H9 (cell line): ENCODE measurements around the gene CHST8. TPM values are rescaled to one million over a fixed set of nuclear protein-coding genes. Genes with fewer than 3 reads are reported as not detected.

Experiments used
- DNase-seq: peaks from one replicate; pipeline ENCODE4 v3.0.0-alpha.2; 2017
- H2AFZ ChIP-seq: one replicate; pipeline ENCODE4 v1.6.1; 2013; ENCODE audit warnings: mild to moderate bottlenecking, low read length, control low read depth, moderate library complexity
- H2AK5ac ChIP-seq: 2 replicates; pipeline ENCODE4 v1.6.1; 2013; ENCODE audit warnings: low read length, control low read depth, mixed read lengths; ENCODE audit not compliant: insufficient read length
- H2BK120ac ChIP-seq: one replicate; pipeline ENCODE4 v1.6.1; 2013; ENCODE audit warnings: low read depth, mild to moderate bottlenecking, low read length, control low read depth, inconsistent platforms; ENCODE audit not compliant: poor library complexity, severe bottlenecking
- H2BK12ac ChIP-seq: 2 replicates; pipeline ENCODE4 v1.6.1; 2013; ENCODE audit warnings: low read length, control low read depth, mixed read lengths, low read depth; ENCODE audit not compliant: insufficient read length
- H2BK15ac ChIP-seq: 2 replicates; pipeline ENCODE4 v1.6.1; 2013; ENCODE audit warnings: low read depth, low read length, control low read depth
- H2BK20ac ChIP-seq: one replicate; pipeline ENCODE4 v1.6.1; 2013; ENCODE audit warnings: low read depth, mild to moderate bottlenecking, low read length, control low read depth, inconsistent platforms; ENCODE audit not compliant: poor library complexity, severe bottlenecking
- H2BK5ac ChIP-seq: 2 replicates; pipeline ENCODE4 v1.6.1; 2013; ENCODE audit warnings: low read length, control low read depth, mixed read lengths; ENCODE audit not compliant: insufficient read length
- H3K14ac ChIP-seq: 2 replicates; pipeline ENCODE4 v1.6.1; 2013; ENCODE audit warnings: low read length, control low read depth; ENCODE audit not compliant: insufficient read depth
- H3K18ac ChIP-seq: 2 replicates; pipeline ENCODE4 v1.6.1; 2013; ENCODE audit warnings: low read depth, mild to moderate bottlenecking, mixed read lengths, low read length, control low read depth; ENCODE audit not compliant: insufficient read length
- H3K23ac ChIP-seq: 2 replicates; pipeline ENCODE4 v1.6.1; 2013; ENCODE audit warnings: low read length, control low read depth, mixed read lengths, low read depth; ENCODE audit not compliant: insufficient read length
- H3K23me2 ChIP-seq: 2 replicates; pipeline ENCODE4 v1.6.1; 2013; ENCODE audit warnings: low read depth, mild to moderate bottlenecking, mixed read lengths, low read length, control low read depth; ENCODE audit not compliant: insufficient read length, poor library complexity, severe bottlenecking
- H3K27ac ChIP-seq: 2 replicates; pipeline ENCODE4 v1.5.1; 2013; ENCODE audit warnings: low read length, control low read depth, mixed read lengths, low read depth; ENCODE audit not compliant: insufficient read length
- H3K27me3 ChIP-seq: 2 replicates; pipeline ENCODE4 v1.6.1; 2013; ENCODE audit warnings: low read length, control low read depth, inconsistent platforms; ENCODE audit not compliant: insufficient read depth
- H3K4ac ChIP-seq: 2 replicates; pipeline ENCODE4 v1.6.1; 2013; ENCODE audit warnings: low read depth, mild to moderate bottlenecking, control low read depth, inconsistent platforms, low read length, moderate library complexity
- H3K4me1 ChIP-seq: 2 replicates; pipeline ENCODE4 v1.6.1; 2013; ENCODE audit warnings: low read length, control low read depth, inconsistent platforms; ENCODE audit not compliant: insufficient read depth
- H3K4me2 ChIP-seq: 2 replicates; pipeline ENCODE4 v1.6.1; 2013; ENCODE audit warnings: low read length, control low read depth, mixed read lengths; ENCODE audit not compliant: insufficient read length, insufficient read depth
- H3K56ac ChIP-seq: 2 replicates; pipeline ENCODE4 v1.6.1; 2013; ENCODE audit warnings: low read depth, mild to moderate bottlenecking, mixed read lengths, low read length, control low read depth; ENCODE audit not compliant: insufficient read length
- H3K79me1 ChIP-seq: 2 replicates; pipeline ENCODE4 v1.6.1; 2013; ENCODE audit warnings: low read depth, mild to moderate bottlenecking, moderate library complexity, low read length, control low read depth, inconsistent platforms; ENCODE audit not compliant: insufficient read depth, poor library complexity, severe bottlenecking
- H3K79me2 ChIP-seq: 2 replicates; pipeline ENCODE4 v1.6.1; 2013; ENCODE audit warnings: low read length, control low read depth, inconsistent platforms; ENCODE audit not compliant: insufficient read depth
- H3K9ac ChIP-seq: 2 replicates; pipeline ENCODE4 v1.6.1; 2013; ENCODE audit warnings: low read length, control low read depth, mixed read lengths; ENCODE audit not compliant: insufficient read length; ENCODE audit errors: extremely low read depth
- H3K9me3 ChIP-seq: one replicate; pipeline ENCODE4 v1.6.1; 2013; ENCODE audit warnings: low read depth, low read length, inconsistent platforms; ENCODE audit not compliant: control insufficient read depth
- H3T11ph ChIP-seq: one replicate; pipeline ENCODE4 v1.6.1; 2013; ENCODE audit warnings: mild to moderate bottlenecking, low read length, control low read depth, inconsistent platforms
- H4K20me1 ChIP-seq: one replicate; pipeline ENCODE4 v1.6.1; 2013; ENCODE audit not compliant: control insufficient read depth, insufficient read length, insufficient read depth
- H4K5ac ChIP-seq: 2 replicates; pipeline ENCODE4 v1.6.1; 2013; ENCODE audit warnings: low read depth, mild to moderate bottlenecking, mixed read lengths, low read length, control low read depth; ENCODE audit not compliant: insufficient read length
- H4K8ac ChIP-seq: replicated peaks from 2 replicates; pipeline ENCODE4 v1.6.1; 2013; ENCODE audit warnings: low read length, control low read depth, mixed read lengths, low read depth; ENCODE audit not compliant: insufficient read length
- H4K91ac ChIP-seq: 2 replicates; pipeline ENCODE4 v1.6.1; 2013; ENCODE audit warnings: low read depth, mild to moderate bottlenecking, moderate library complexity, mixed read lengths, low read length, control low read depth; ENCODE audit not compliant: insufficient read length
- H3K27ac Mint-ChIP-seq, 3 experiments: 2 replicates in 2 of 3; 3 replicates in 1 of 3; pipeline ENCODE4 v1.8.0; 2020 to 2021; ENCODE audit warnings: mixed read lengths in 3 of 3, mild to moderate bottlenecking in 1 of 3, moderate library complexity in 1 of 3
- H3K27me3 Mint-ChIP-seq: 2 replicates; pipeline ENCODE4 v1.8.0; 2021; ENCODE audit warnings: low read depth, mild to moderate bottlenecking, moderate library complexity, mixed read lengths
- H3K36me3 Mint-ChIP-seq, 3 experiments: 2 replicates in 2 of 3; 3 replicates in 1 of 3; pipeline ENCODE4 v1.8.0; 2020 to 2021; ENCODE audit warnings: low read depth in 3 of 3, mixed read lengths in 3 of 3; ENCODE audit not compliant: insufficient read depth in 1 of 3
- H3K4me1 Mint-ChIP-seq, 2 experiments: 2 replicates each; pipeline ENCODE4 v1.8.0; 2020; ENCODE audit warnings: mixed read lengths in 2 of 2
- H3K4me3 Mint-ChIP-seq, 2 experiments: 2 replicates in 1 of 2; 3 replicates in 1 of 2; pipeline ENCODE4 v1.8.0; 2020 to 2021; ENCODE audit warnings: mild to moderate bottlenecking in 2 of 2, mixed read lengths in 2 of 2, moderate library complexity in 1 of 2
- H3K9me3 Mint-ChIP-seq, 2 experiments: 2 replicates in 1 of 2; 3 replicates in 1 of 2; pipeline ENCODE4 v1.8.0; 2020; ENCODE audit warnings: mild to moderate bottlenecking in 2 of 2, mixed read lengths in 2 of 2, moderate library complexity in 1 of 2
- WGBS: extraction: QIAGEN DNeasy Blood & Tissue Kit; methylation state at CpG from one replicate; pipeline ENCODE4 v1.1.7; 2013; ENCODE audit warnings: missing lambda C conversion rate, low lambda C conversion rate, mixed read lengths; ENCODE audit not compliant: insufficient read length; ENCODE audit errors: extremely low coverage; 5-methylcytosine and 5-hydroxymethylcytosine counted together
- total RNA-seq: library from RNA; stranded (reverse); gene quantifications from 2 replicates; pipeline ENCODE4 v1.2.1, GENCODE V29; 2021
- TF ChIP-seq, protein P1 (sequence below): fragments of 200-600 bp; sonication (generic); conservative IDR thresholded peaks from 3 replicates; pipeline ENCODE4 v1.8.0; 2021; ENCODE audit warnings: antibody characterized with exemption, mild to moderate bottlenecking

Gene CHST8
- total RNA-seq, 1 experiment from 2014 or later: 5.1 TPM

DNA sequence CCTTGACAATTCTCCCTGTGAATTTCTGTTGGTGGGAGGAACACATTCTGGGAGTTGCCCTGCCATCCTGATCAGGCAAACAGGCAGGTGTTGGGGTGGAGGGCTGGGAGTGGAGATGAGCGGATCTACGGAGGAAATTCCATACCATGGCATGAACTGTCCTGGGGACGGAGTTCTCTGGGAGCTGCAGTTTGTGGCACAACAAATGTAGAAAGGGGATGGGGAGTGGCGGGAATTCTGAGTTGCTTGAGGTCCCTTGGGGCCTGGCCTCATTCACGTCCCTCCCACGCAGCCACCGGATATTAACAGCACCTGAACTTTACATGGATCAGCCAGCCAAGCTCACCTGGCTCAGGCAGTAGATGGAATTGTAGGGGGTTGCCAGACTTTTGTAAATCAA lies 70.0 kb downstream of the CHST8 start:
- no peak overlapping the region for H3K4ac ChIP-seq
- H3K27me3 Mint-ChIP-seq: no peaks in the 10 kb centered on the region; the same call in 1 of the 2 replicates
- WGBS: no CpG with 5 or more reads among the region's 7 CpGs

More for the DNA sequence above, 70.0 kb downstream of the CHST8 start:
- Mint-ChIP-seq H3K36me3 (no peaks in the 10 kb centered on the region), H3K4me1 (peaks cover 0 to 5% of the 10 kb centered on the region in 2 experiments; a peak in 1 of 4 replicates), H3K27ac (no peak overlapping the region), H3K9me3 (no peaks in the 10 kb centered on the region), H3K4me3 (no peak overlapping the region)
- H4K5ac ChIP-seq: no peak overlapping the region
- H2AFZ ChIP-seq: no peak overlapping the region
- H2AK5ac ChIP-seq: no peak overlapping the region
- no peaks in the 10 kb centered on the region for H3K9me3 ChIP-seq
- no peak overlapping the region for H2BK5ac ChIP-seq
- no peak overlapping the region for H3K18ac ChIP-seq
- no peaks in the 10 kb centered on the region for H3K23me2 ChIP-seq
- no peak overlapping the region for H4K91ac ChIP-seq
- H2BK15ac ChIP-seq: no peak overlapping the region
- no peak overlapping the region for H3K23ac ChIP-seq
- no peak overlapping the region for H3K14ac ChIP-seq
- no peaks in the 10 kb centered on the region for H4K20me1 ChIP-seq
- no peak overlapping the region for H3K4me2 ChIP-seq
- TF ChIP-seq, protein P1, sequence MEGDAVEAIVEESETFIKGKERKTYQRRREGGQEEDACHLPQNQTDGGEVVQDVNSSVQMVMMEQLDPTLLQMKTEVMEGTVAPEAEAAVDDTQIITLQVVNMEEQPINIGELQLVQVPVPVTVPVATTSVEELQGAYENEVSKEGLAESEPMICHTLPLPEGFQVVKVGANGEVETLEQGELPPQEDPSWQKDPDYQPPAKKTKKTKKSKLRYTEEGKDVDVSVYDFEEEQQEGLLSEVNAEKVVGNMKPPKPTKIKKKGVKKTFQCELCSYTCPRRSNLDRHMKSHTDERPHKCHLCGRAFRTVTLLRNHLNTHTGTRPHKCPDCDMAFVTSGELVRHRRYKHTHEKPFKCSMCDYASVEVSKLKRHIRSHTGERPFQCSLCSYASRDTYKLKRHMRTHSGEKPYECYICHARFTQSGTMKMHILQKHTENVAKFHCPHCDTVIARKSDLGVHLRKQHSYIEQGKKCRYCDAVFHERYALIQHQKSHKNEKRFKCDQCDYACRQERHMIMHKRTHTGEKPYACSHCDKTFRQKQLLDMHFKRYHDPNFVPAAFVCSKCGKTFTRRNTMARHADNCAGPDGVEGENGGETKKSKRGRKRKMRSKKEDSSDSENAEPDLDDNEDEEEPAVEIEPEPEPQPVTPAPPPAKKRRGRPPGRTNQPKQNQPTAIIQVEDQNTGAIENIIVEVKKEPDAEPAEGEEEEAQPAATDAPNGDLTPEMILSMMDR: no peak
- no peak overlapping the region for H2BK12ac ChIP-seq
- H3K27ac ChIP-seq: no peak overlapping the region
- H3K27me3 ChIP-seq: no peaks in the 10 kb centered on the region
- no peak overlapping the region for H3K9ac ChIP-seq
- no peak for DNase-seq
- H3K79me1 ChIP-seq: no peaks in the 10 kb centered on the region
- no peak overlapping the region for H2BK20ac ChIP-seq
- no peaks in the 10 kb centered on the region; the same call in 1 of the 2 replicates for H3K4me1 ChIP-seq
- H4K8ac ChIP-seq: no peak overlapping the region
- no peak overlapping the region for H2BK120ac ChIP-seq
- H3K56ac ChIP-seq: no peak overlapping the region
- H3T11ph ChIP-seq: no peak overlapping the region
- no peaks in the 10 kb centered on the region for H3K79me2 ChIP-seq
